WERI-Rb-1 (cell line): Measurements from ENCODE around the gene ITPRID1.

Source experiments
- DNase-seq: peaks from one replicate; pipeline ENCODE4 v3.0.0-alpha.2; 2020
- H3K27ac ChIP-seq: fragments of 250-450 bp; sonication (Bioruptor Pico); 2 replicates; pipeline ENCODE4 v1.5.1; 2020; ENCODE audit warnings: mild to moderate bottlenecking, moderate library complexity
- H3K27me3 ChIP-seq: fragments of 250-450 bp; sonication (Bioruptor Pico); 2 replicates; pipeline ENCODE4 v1.5.1; 2021; ENCODE audit warnings: mild to moderate bottlenecking, low read depth, moderate library complexity; ENCODE audit not compliant: insufficient read depth, severe bottlenecking
- H3K36me3 ChIP-seq: fragments of 250-450 bp; sonication (Bioruptor Pico); 2 replicates; pipeline ENCODE4 v1.5.1; 2020; ENCODE audit warnings: mild to moderate bottlenecking, moderate library complexity
- H3K4me3 ChIP-seq: 2 replicates; pipeline ENCODE4 v1.5.1; 2011; ENCODE audit warnings: low read depth, mild to moderate bottlenecking, control low read depth, low read length
- H3K9me3 ChIP-seq: fragments of 250-450 bp; sonication (Bioruptor Pico); 2 replicates; pipeline ENCODE4 v1.5.1; 2021; ENCODE audit warnings: mild to moderate bottlenecking, moderate library complexity; ENCODE audit not compliant: severe bottlenecking
- TF ChIP-seq, protein P1 (sequence below): IDR thresholded peaks from 2 replicates; pipeline ENCODE4 v1.5.1; 2011; ENCODE audit warnings: low read depth, mild to moderate bottlenecking, control low read depth, inconsistent platforms, low read length

Gene ITPRID1

DNA sequence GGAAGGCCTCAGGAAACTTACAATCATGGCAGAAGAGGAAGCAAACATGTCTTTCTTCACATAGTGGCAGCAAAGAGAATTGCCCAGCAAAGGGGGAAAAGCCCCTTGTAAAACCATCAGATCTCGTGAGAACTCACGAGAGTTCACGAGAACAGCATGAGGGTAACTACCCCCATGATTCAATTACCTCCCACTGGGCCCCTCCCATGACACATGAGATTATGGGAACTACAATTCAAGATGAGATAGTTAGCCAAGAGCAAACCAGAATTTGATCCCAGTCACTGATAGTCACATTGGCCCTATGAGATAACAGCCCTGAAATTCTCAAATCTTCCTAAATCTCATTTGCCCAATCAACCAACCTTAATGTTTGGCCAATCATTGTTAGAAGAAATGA, 18.2 kb upstream of the ITPRID1 start:
- DNase-seq, result no peak
- no peaks in the 10 kb centered on the region for H3K27me3 ChIP-seq
- H3K36me3 ChIP-seq, result no peaks in the 10 kb centered on the region
- no peak overlapping the region for H3K4me3 ChIP-seq
- no peak overlapping the region for H3K27ac ChIP-seq
- no peaks in the 10 kb centered on the region for H3K9me3 ChIP-seq
- TF ChIP-seq, protein P1, sequence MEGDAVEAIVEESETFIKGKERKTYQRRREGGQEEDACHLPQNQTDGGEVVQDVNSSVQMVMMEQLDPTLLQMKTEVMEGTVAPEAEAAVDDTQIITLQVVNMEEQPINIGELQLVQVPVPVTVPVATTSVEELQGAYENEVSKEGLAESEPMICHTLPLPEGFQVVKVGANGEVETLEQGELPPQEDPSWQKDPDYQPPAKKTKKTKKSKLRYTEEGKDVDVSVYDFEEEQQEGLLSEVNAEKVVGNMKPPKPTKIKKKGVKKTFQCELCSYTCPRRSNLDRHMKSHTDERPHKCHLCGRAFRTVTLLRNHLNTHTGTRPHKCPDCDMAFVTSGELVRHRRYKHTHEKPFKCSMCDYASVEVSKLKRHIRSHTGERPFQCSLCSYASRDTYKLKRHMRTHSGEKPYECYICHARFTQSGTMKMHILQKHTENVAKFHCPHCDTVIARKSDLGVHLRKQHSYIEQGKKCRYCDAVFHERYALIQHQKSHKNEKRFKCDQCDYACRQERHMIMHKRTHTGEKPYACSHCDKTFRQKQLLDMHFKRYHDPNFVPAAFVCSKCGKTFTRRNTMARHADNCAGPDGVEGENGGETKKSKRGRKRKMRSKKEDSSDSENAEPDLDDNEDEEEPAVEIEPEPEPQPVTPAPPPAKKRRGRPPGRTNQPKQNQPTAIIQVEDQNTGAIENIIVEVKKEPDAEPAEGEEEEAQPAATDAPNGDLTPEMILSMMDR, result no peak

DNA sequence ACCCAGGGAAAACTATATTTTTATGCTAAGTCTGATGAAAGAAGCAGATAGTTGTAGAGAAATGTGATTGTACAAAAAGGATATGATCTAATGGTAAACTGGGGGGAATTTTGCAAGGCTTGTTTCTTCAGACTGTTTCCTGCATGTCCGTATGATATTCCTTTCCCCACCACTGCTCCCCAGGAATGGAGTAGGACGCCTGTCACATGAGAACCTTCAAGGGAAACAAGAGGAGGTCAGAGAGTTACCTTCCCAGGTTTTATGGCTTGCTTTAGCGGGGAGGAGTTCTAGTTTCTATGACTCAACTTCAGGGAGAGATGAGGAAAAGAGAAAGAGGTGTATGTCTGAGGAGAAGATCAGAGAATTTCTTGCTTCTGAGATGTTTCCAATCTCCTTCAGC, 16.4 kb upstream of the ITPRID1 start:
- no peak overlapping the region for H3K27ac ChIP-seq
- no peaks in the 10 kb centered on the region for H3K9me3 ChIP-seq
- DNase-seq, result no peak
- no peaks in the 10 kb centered on the region for H3K27me3 ChIP-seq
- TF ChIP-seq, protein P1, result no peak
- no peak overlapping the region for H3K4me3 ChIP-seq
- H3K36me3 ChIP-seq, result no peaks in the 10 kb centered on the region

DNA sequence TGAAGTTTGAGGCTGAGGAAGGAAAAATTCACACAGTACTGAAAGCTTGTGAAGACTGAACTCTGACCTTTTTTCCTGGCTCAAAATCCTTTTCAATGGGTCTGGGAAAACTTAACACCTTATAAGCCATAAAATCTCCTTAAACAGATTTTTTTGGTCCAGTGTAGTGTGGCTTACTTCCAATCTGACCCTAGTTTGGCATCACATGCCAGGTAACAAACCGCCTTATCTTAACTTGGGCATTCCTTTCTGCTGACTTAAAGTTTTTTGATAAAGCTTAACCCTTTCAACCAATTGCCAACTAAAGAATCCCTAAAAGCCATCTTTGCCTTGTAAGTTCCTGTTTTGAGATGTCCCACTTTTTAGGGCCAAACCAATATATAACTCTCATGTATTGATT, 13.2 kb upstream of the ITPRID1 start:
- no peak overlapping the region for H3K4me3 ChIP-seq
- H3K27ac ChIP-seq, result no peak overlapping the region
- no peaks in the 10 kb centered on the region for H3K27me3 ChIP-seq
- H3K9me3 ChIP-seq, result no peaks in the 10 kb centered on the region
- no peak for DNase-seq
- TF ChIP-seq, protein P1, result no peak
- H3K36me3 ChIP-seq, result no peaks in the 10 kb centered on the region

DNA sequence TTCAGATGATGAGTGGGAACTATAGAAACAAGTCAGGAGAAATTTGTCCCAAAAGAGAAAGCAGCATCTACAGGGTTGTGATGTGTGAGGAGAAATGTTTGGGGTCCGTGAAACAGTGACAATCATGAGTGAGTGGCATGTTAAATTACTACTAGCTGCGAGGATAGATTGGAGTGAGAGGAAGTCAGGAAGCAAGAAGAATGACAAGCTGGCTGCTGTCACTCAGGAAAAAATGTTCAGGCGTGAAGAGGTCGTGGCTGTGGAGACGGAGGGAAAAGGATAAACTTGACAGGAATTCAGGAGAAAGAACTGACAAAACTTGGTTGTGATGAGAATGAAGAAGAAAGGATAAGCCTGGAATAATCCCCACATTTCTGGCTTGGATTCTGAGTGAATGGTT, 5.1 kb upstream of the ITPRID1 start:
- TF ChIP-seq, protein P1, result no peak
- H3K36me3 ChIP-seq, result no peaks in the 10 kb centered on the region
- no peak for DNase-seq
- no peaks in the 10 kb centered on the region for H3K9me3 ChIP-seq
- H3K27ac ChIP-seq, result no peak overlapping the region
- no peak overlapping the region for H3K4me3 ChIP-seq
- peaks cover 3% of the 10 kb centered on the region for H3K27me3 ChIP-seq

DNA sequence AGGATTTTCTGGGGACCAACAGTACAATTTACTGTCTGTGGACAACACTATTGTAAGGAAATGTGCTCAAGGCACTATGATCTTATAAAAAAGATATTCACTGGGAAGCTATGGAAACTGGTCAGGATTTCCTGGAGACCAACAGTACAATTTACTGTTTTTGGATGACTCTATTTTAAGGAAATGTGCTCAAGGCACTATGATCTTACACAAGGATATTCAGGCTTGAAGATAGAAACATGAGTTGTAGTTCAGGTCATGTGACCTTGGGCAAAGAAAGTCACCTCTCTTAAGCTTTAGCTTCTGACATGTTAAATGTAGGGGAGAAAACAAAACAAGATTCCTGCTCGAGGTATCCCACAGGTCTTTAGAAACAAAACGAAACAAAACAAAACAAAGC, 1.7 kb upstream of the ITPRID1 start:
- TF ChIP-seq, protein P1, result no peak
- Histone ChIP-seq H3K27me3 (peaks cover 3% of the 10 kb centered on the region), H3K4me3 (no peak overlapping the region), H3K36me3 (no peaks in the 10 kb centered on the region), H3K9me3 (peaks cover 3% of the 10 kb centered on the region), H3K27ac (no peak overlapping the region)
- no peak for DNase-seq

DNA sequence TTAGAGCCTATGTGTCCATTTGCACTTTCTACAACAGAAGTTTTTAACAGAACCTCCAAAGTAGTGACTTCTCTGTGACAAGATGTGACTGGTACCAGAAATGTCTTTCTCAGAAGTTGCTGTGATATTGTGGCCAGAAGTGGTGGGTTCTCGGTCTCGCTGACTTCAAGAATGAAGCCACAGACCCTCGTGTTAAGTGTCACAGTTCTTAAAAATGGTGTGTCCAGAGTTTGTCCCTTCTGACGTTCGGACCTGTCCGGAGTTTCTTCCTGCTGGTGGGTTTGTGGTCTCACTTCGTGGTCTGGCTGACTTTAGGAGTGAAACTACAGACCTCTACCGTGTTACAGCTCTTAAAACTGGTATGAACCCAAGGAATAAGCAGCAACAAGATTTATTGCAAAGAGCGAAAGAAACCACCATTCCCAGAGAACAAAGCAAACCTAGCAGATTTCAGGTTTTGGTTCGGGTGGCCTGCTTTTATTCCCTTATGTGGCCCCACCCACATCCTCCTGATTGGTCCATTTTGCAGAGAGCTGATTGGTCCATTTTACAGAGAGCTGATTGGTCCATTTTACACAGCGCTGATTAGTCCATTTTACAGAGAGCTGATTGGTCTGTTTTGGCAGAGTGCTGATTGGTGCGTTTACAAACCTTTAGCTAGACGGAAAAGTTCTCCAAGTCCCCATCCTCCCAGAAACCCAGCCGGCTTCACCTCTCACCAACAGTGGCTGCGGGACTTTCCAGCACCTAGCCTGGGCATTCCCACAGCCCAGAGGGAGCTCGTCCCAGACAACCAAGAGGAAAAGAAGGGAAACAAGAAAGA, 3.0 kb downstream of the ITPRID1 start:
- Histone ChIP-seq H3K4me3 (no peak overlapping the region), H3K36me3 (no peaks in the 10 kb centered on the region), H3K27me3 (peaks cover 3% of the 10 kb centered on the region), H3K9me3 (peaks cover 3% of the 10 kb centered on the region), H3K27ac (no peak overlapping the region)
- no peak for DNase-seq
- TF ChIP-seq, protein P1, result no peak
